GM18505 (cell line): ENCODE measurements around the gene PTPRT.

Source experiments
- ATAC-seq: cut with Tn5 transposase; IDR thresholded peaks from one replicate; pipeline ENCODE4 v1.9.1; 2021; ENCODE audit not compliant: unreplicated experiment
- POLR2A ChIP-seq: IDR thresholded peaks from 4 replicates; pipeline ENCODE4 v1.6.1; 2011; ENCODE audit warnings: borderline replicate concordance; ENCODE audit not compliant: insufficient read depth, insufficient read length; ENCODE audit errors: extremely low read depth

The PTPRT gene

GRCh38 chr20:42366626-42367025 lies 823.1 kb downstream of the PTPRT start:
- no peak for TF ChIP-seq POLR2A
- ATAC-seq: no peak

- no peak for TF ChIP-seq POLR2A
- no peak for ATAC-seq
These were observed 825.3 kb downstream of the PTPRT start for GRCh38 chr20:42364446-42364845.

- no peak for ATAC-seq
- no peak for TF ChIP-seq POLR2A
These were observed 828.2 kb downstream of the PTPRT start for GRCh38 chr20:42361402-42361970.

- TF ChIP-seq POLR2A: no peak
- no peak for ATAC-seq
These were observed 829.1 kb downstream of the PTPRT start for GRCh38 chr20:42360621-42361020.

GRCh38 chr20:42359617-42360016 lies 830.1 kb downstream of the PTPRT start:
- ATAC-seq: no peak
- no peak for TF ChIP-seq POLR2A

- no peak for ATAC-seq
These were observed 837.6 kb downstream of the PTPRT start for GRCh38 chr20:42352096-42352495.

GRCh38 chr20:42350521-42350920 lies 839.2 kb downstream of the PTPRT start:
- no peak for TF ChIP-seq POLR2A
- ATAC-seq: no peak

More at GRCh38 chr20:42352096-42352495, 837.6 kb downstream of the PTPRT start:
- no peak for TF ChIP-seq POLR2A

- ATAC-seq: no peak
- no peak for TF ChIP-seq POLR2A
These were observed 843.2 kb downstream of the PTPRT start for GRCh38 chr20:42346189-42347170.

GRCh38 chr20:42341654-42342053 lies 848.1 kb downstream of the PTPRT start:
- TF ChIP-seq POLR2A: no peak
- ATAC-seq: no peak

- TF ChIP-seq POLR2A: no peak
- no peak for ATAC-seq
These were observed 849.3 kb downstream of the PTPRT start for GRCh38 chr20:42340368-42340767.

- no peak for ATAC-seq
- no peak for TF ChIP-seq POLR2A
These were observed 851.2 kb downstream of the PTPRT start for GRCh38 chr20:42338294-42339201.

- ATAC-seq: no peak
- no peak for TF ChIP-seq POLR2A
These were observed 853.1 kb downstream of the PTPRT start for GRCh38 chr20:42336576-42336975.

- ATAC-seq: no peak
- no peak for TF ChIP-seq POLR2A
These were observed 870.3 kb downstream of the PTPRT start for GRCh38 chr20:42319252-42320013.

- TF ChIP-seq POLR2A: no peak
- no peak for ATAC-seq
These were observed 876.0 kb downstream of the PTPRT start for GRCh38 chr20:42313704-42314103.
